ENCODE data around the gene TAB3.
"Not testable (repeated sequence)": the region's sequence is repeated elsewhere in the genome, so short reads cannot be mapped to it uniquely, and the experiment has no call there.

Gene TAB3

GRCh38 chrX:30812326-30812725 is 76.7 kb downstream of the TAB3 start:
- DNase-seq (ENCODE audit: low read depth): no peak

GRCh38 chrX:30806187-30806728 is 82.8 kb downstream of the TAB3 start:
- no peak for DNase-seq (ENCODE audit: low read depth)

GRCh38 chrX:30804462-30804861 is 84.6 kb downstream of the TAB3 start:
- no peak for DNase-seq (ENCODE audit: low read depth)

- DNase-seq (ENCODE audit: low read depth): no peak
Measured at GRCh38 chrX:30800901-30801300, 88.2 kb downstream of the TAB3 start.

- DNase-seq (ENCODE audit: low read depth): no peak
Measured at GRCh38 chrX:30799327-30799726, 89.7 kb downstream of the TAB3 start.

GRCh38 chrX:30798810-30799209 is 90.2 kb downstream of the TAB3 start:
- no peak for DNase-seq (ENCODE audit: low read depth)

GRCh38 chrX:30797301-30797700 is 91.8 kb downstream of the TAB3 start:
- not testable (repeated sequence) for DNase-seq (ENCODE audit: low read depth)

GRCh38 chrX:30795981-30796958 is 92.8 kb downstream of the TAB3 start:
- no peak for DNase-seq (ENCODE audit: low read depth)

- no peak for DNase-seq (ENCODE audit: low read depth)
Measured at GRCh38 chrX:30794497-30794896, 94.6 kb downstream of the TAB3 start.

GRCh38 chrX:30793767-30794103 is 95.3 kb downstream of the TAB3 start:
- DNase-seq (ENCODE audit: low read depth): no peak

GRCh38 chrX:30793075-30793766 is 95.8 kb downstream of the TAB3 start:
- DNase-seq (ENCODE audit: low read depth): no peak

- DNase-seq (ENCODE audit: low read depth): no peak
Measured at GRCh38 chrX:30791296-30792278, 97.5 kb downstream of the TAB3 start.

GRCh38 chrX:30787012-30787411 is 102.0 kb downstream of the TAB3 start:
- no peak for DNase-seq (ENCODE audit: low read depth)

GRCh38 chrX:30786374-30786773 is 102.7 kb downstream of the TAB3 start:
- no peak for DNase-seq (ENCODE audit: low read depth)

GRCh38 chrX:30781711-30782444 is 107.2 kb downstream of the TAB3 start:
- DNase-seq (ENCODE audit: low read depth): no peak

GRCh38 chrX:30779453-30780030 is 109.5 kb downstream of the TAB3 start:
- DNase-seq (ENCODE audit: low read depth): no peak

GRCh38 chrX:30777575-30777974 is 111.5 kb downstream of the TAB3 start:
- DNase-seq (ENCODE audit: low read depth): no peak

All from stimulated activated CD8-positive, alpha-beta memory T cell treated with anti-CD3 and anti-CD28 coated beads, Interleukin-4, amount 100 ng/mL, for 24 hours (primary cell).